Hepatocyte (in vitro differentiated cells): Measurements from ENCODE around the gene OR1E2. TPM values are rescaled to one million over a fixed set of nuclear protein-coding genes. Genes with fewer than 3 reads are reported as not detected.
"Not testable (repeated sequence)": the region's sequence is repeated elsewhere in the genome, so short reads cannot be mapped to it uniquely, and the experiment has no call there.

ENCODE experiments used
- DNase-seq: peaks from one replicate; pipeline ENCODE4 v3.0.0-alpha.2; 2016; ENCODE audit warnings: low spot score
- H2AFZ ChIP-seq: fragments of 200-600 bp; sonication (generic); 2 replicates; pipeline ENCODE4 v1.6.0; 2016; ENCODE audit warnings: antibody characterized with exemption, mild to moderate bottlenecking
- H3K27ac ChIP-seq: fragments of 200-600 bp; sonication (generic); 2 replicates; pipeline ENCODE4 v1.5.1; 2016; ENCODE audit warnings: mild to moderate bottlenecking
- H3K27me3 ChIP-seq: fragments of 200-600 bp; sonication (generic); 2 replicates; pipeline ENCODE4 v1.6.1; 2016
- H3K36me3 ChIP-seq: fragments of 200-600 bp; sonication (generic); replicated peaks from 2 replicates; pipeline ENCODE4 v1.5.1; 2016; ENCODE audit warnings: low read depth; ENCODE audit not compliant: insufficient read depth
- H3K4me1 ChIP-seq: fragments of 200-600 bp; sonication (generic); 2 replicates; pipeline ENCODE4 v1.5.1; 2016; ENCODE audit warnings: mild to moderate bottlenecking, moderate library complexity; ENCODE audit not compliant: insufficient read depth
- H3K4me2 ChIP-seq: fragments of 200-600 bp; sonication (generic); 2 replicates; pipeline ENCODE4 v1.6.0; 2016
- H3K4me3 ChIP-seq: fragments of 200-600 bp; sonication (generic); 2 replicates; pipeline ENCODE4 v1.5.1; 2016; ENCODE audit warnings: mild to moderate bottlenecking
- H3K79me2 ChIP-seq: fragments of 200-600 bp; sonication (generic); 2 replicates; pipeline ENCODE4 v1.6.0; 2017; ENCODE audit warnings: mild to moderate bottlenecking
- H3K9me2 ChIP-seq: fragments of 200-600 bp; sonication (generic); replicated peaks from 2 replicates; pipeline ENCODE4 v1.6.0; 2017; ENCODE audit warnings: mild to moderate bottlenecking; ENCODE audit not compliant: insufficient read depth
- H3K9me3 ChIP-seq: fragments of 200-600 bp; sonication (generic); 2 replicates; pipeline ENCODE4 v1.5.1; 2016; ENCODE audit warnings: low read depth, mild to moderate bottlenecking
- H4K20me1 ChIP-seq: fragments of 200-600 bp; sonication (generic); 2 replicates; pipeline ENCODE4 v1.6.0; 2016; ENCODE audit warnings: mild to moderate bottlenecking; ENCODE audit not compliant: insufficient read depth, poor library complexity, severe bottlenecking
- EZH2 ChIP-seq: fragments of 200-600 bp; sonication (generic); IDR thresholded peaks from 2 replicates; pipeline ENCODE4 v1.6.1; 2016; ENCODE audit warnings: antibody characterized with exemption, mild to moderate bottlenecking, borderline replicate concordance
- EZH2phosphoT487 ChIP-seq: fragments of 200-600 bp; sonication (generic); IDR thresholded peaks from one replicate; pipeline ENCODE4 v1.6.1; 2018; ENCODE audit warnings: antibody characterized with exemption, mild to moderate bottlenecking, low read depth, moderate library complexity; ENCODE audit not compliant: unreplicated experiment, severe bottlenecking
- WGBS: methylation state at CpG from one replicate; pipeline ENCODE4 v1.1.6; 2016; ENCODE audit warnings: low lambda C conversion rate; ENCODE audit errors: missing lambda C conversion rate; 5-methylcytosine and 5-hydroxymethylcytosine counted together
- polyA plus RNA-seq: library from polyadenylated mRNA; unstranded; fragments of >200 nt; fragmentation: Nextera tagmentation; extraction: Ambion mirVana; gene quantifications from 2 replicates; pipeline ENCODE4 v1.2.1, GENCODE V29; 2016
- total RNA-seq: library from RNA; depleted of rRNA; stranded (reverse); fragments of >200 nt; gene quantifications from 2 replicates; pipeline ENCODE4 v1.2.3, GENCODE V29; 2014
- TF ChIP-seq, protein P1 (sequence below): fragments of 200-600 bp; sonication (generic); IDR thresholded peaks from 2 replicates; pipeline ENCODE4 v1.5.1; 2016; ENCODE audit warnings: antibody characterized with exemption, mild to moderate bottlenecking; ENCODE audit not compliant: poor library complexity

OR1E2 gene
- total and polyA plus RNA-seq, 2 experiments from 2014 or later, result not detected

DNA sequence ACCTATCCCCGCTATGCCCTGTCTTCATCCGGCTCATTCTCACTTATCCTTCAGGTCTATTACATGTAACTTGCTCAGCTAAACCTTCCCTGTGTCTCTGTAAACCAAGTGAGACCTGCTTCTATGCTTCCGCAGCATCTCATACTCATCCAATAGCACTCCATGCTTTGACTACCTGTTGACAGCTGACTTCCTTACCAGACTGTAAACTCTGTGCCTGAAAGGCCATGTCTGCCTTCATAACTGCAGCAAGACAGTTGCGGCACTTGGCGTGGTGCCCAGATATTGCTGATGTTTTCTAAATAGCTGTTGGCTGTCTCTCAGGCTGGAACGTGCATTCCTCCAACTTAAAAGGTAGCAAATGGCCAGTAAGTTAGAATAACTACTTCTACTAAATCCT is 33.6 kb downstream of the OR1E2 start:
- Histone ChIP-seq H3K9me2 (no peaks in the 10 kb centered on the region), H3K27ac (no peak overlapping the region), H3K79me2 (no peaks in the 10 kb centered on the region), H3K36me3 (no peaks in the 10 kb centered on the region), H3K4me1 (no peaks in the 10 kb centered on the region), H3K27me3 (no peaks in the 10 kb centered on the region), H3K4me2 (no peak overlapping the region), H4K20me1 (no peaks in the 10 kb centered on the region), H3K4me3 (no peak overlapping the region), H3K9me3 (no peaks in the 10 kb centered on the region), H2AFZ (no peak overlapping the region)
- no peak for TF ChIP-seq EZH2phosphoT487
- TF ChIP-seq EZH2, result no peak
- TF ChIP-seq, protein P1, sequence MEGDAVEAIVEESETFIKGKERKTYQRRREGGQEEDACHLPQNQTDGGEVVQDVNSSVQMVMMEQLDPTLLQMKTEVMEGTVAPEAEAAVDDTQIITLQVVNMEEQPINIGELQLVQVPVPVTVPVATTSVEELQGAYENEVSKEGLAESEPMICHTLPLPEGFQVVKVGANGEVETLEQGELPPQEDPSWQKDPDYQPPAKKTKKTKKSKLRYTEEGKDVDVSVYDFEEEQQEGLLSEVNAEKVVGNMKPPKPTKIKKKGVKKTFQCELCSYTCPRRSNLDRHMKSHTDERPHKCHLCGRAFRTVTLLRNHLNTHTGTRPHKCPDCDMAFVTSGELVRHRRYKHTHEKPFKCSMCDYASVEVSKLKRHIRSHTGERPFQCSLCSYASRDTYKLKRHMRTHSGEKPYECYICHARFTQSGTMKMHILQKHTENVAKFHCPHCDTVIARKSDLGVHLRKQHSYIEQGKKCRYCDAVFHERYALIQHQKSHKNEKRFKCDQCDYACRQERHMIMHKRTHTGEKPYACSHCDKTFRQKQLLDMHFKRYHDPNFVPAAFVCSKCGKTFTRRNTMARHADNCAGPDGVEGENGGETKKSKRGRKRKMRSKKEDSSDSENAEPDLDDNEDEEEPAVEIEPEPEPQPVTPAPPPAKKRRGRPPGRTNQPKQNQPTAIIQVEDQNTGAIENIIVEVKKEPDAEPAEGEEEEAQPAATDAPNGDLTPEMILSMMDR, result no peak
- WGBS, result 69% methylated on average over 6 of the region's 6 CpGs
- no peak for DNase-seq

DNA sequence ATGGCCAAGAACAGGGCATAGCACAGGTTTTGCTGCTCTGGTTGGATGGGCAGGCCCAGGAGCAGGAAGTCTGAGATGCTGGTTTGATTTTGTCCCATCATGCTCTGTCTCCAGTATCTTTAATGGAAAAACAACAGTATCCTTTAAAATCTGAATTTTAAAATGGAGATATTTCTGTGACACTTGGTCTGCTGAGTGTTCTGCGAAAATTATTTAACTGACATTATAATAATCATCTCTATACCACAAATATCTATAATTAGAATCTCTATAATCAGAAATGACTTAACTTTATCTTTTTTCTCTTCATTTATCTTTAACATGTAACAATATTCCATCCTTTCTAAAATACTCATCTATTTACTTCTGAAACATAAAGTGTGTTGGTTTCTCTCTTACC is 35.3 kb downstream of the OR1E2 start, which contains the start of gene OR1E1:
TSS of gene OR1E1 (minus strand) at position 101 of the 400 bp plus-strand sequence. CDS start at position 101, 0 bp downstream.
- Histone ChIP-seq H3K9me2 (no peaks in the 10 kb centered on the region), H3K27ac (no peak within 1 kb of the TSS), H3K4me3 (no peak within 1 kb of the TSS), H3K36me3 (no peaks in the 10 kb centered on the region), H3K9me3 (no peaks in the 10 kb centered on the region), H3K27me3 (no peaks in the 10 kb centered on the region), H4K20me1 (no peaks in the 10 kb centered on the region), H2AFZ (no peak within 1 kb of the TSS), H3K79me2 (no peaks in the 10 kb centered on the region), H3K4me1 (no peaks in the 10 kb centered on the region), H3K4me2 (no peak within 1 kb of the TSS)
- TF ChIP-seq EZH2phosphoT487 (no peak), EZH2 (no peak)
- TF ChIP-seq, protein P1, result no peak
- DNase-seq, result no peak
- 67% methylated on average over 1 of the region's 1 CpG for WGBS

DNA sequence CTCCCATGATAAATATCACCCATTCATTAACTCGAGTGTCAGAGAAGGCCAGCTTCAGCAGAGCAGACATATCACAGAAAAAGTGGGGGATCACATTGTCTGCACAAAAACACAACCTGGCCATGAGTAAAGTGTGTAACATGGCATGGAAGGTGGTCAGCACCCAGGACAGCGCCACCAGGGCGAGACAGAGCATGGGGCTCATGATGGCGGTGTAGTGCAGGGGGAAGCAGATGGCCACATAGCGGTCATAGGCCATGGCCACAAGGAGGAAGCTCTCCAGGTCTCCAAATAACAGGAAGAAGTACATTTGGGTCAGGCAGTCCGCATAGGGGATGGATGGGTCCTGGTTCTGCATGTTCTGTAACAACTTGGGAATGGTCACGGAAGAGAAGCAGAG is 35.8 kb downstream of the OR1E2 start:
- H3K36me3 ChIP-seq, DNase-seq: not testable (repeated sequence)
- 55% methylated on average over 7 of the region's 7 CpGs for WGBS

DNA sequence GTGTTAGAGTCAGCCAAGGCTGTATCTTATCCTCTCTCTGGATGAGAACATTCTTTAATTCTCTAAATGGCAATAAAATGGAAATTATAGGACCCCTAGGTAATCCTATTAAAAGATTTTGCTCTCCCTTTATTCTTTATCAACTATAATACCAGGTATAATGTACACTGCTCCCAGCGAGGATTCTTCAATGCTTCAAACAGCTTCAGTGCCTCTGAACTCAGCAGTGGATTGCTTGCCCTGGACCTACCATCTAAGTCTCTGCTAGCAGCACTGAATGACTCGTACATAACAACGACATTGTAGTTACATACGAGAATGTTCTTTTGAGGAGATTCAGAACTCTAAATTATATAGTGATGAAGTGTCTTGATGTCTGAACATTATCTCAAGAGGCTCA is 43.9 kb downstream of the OR1E2 start:
- no peaks in the 10 kb centered on the region for H3K9me3 ChIP-seq
- no peaks in the 10 kb centered on the region for H3K27me3 ChIP-seq
- H2AFZ ChIP-seq, result no peak overlapping the region
- DNase-seq, result no peak
- H4K20me1 ChIP-seq, result no peaks in the 10 kb centered on the region
- no peaks in the 10 kb centered on the region for H3K4me1 ChIP-seq
- TF ChIP-seq, protein P1, result no peak
- TF ChIP-seq EZH2phosphoT487, result no peak
- no peak for TF ChIP-seq EZH2
- 70% methylated on average over 4 of the region's 4 CpGs for WGBS
- H3K4me2 ChIP-seq, result no peak overlapping the region
- H3K27ac ChIP-seq, result no peak overlapping the region
- no peak overlapping the region for H3K4me3 ChIP-seq
- H3K9me2 ChIP-seq, result no peaks in the 10 kb centered on the region
- H3K36me3 ChIP-seq, result no peaks in the 10 kb centered on the region
- no peaks in the 10 kb centered on the region for H3K79me2 ChIP-seq

More for the DNA sequence above, 35.8 kb downstream of the OR1E2 start:
- H3K9me3 ChIP-seq, H4K20me1 ChIP-seq, H3K4me1 ChIP-seq, H3K4me3 ChIP-seq, H3K9me2 ChIP-seq, H2AFZ ChIP-seq, H3K4me2 ChIP-seq, H3K79me2 ChIP-seq, H3K27ac ChIP-seq, H3K27me3 ChIP-seq: not testable (repeated sequence)
